GM23248 (cell line): ENCODE results near the gene SS18L1. TPM values are rescaled to one million over a fixed set of nuclear protein-coding genes. Genes with fewer than 3 reads are reported as not detected.

Source experiments
- DNase-seq: peaks from one replicate; pipeline ENCODE4 v3.0.0-alpha.2; 2015
- H2AFZ ChIP-seq: fragments of 200-600 bp; sonication (generic); 2 replicates; pipeline ENCODE4 v1.6.1; 2016; ENCODE audit warnings: antibody characterized with exemption
- H3F3A ChIP-seq: fragments of 200-600 bp; sonication (generic); 2 replicates; pipeline ENCODE4 v1.6.1; 2016; ENCODE audit warnings: mild to moderate bottlenecking, antibody characterized with exemption, mixed run types; ENCODE audit not compliant: insufficient read depth
- H3K27ac ChIP-seq: fragments of 200-600 bp; sonication (generic); 2 replicates; pipeline ENCODE4 v1.5.1; 2016; ENCODE audit warnings: mild to moderate bottlenecking
- H3K27me3 ChIP-seq: fragments of 200-600 bp; sonication (generic); replicated peaks from 2 replicates; pipeline ENCODE4 v1.6.1; 2016; ENCODE audit warnings: mild to moderate bottlenecking; ENCODE audit not compliant: insufficient read depth
- H3K36me3 ChIP-seq: fragments of 200-600 bp; sonication (generic); 2 replicates; pipeline ENCODE4 v1.6.1; 2016; ENCODE audit warnings: low read depth, mild to moderate bottlenecking
- H3K4me1 ChIP-seq: fragments of 200-600 bp; sonication (generic); 2 replicates; pipeline ENCODE4 v1.6.1; 2016; ENCODE audit warnings: mild to moderate bottlenecking; ENCODE audit not compliant: insufficient read depth
- H3K4me2 ChIP-seq: fragments of 200-600 bp; sonication (generic); one replicate; pipeline ENCODE4 v1.6.1; 2016; ENCODE audit warnings: mild to moderate bottlenecking; ENCODE audit not compliant: unreplicated experiment
- H3K4me3 ChIP-seq: fragments of 200-600 bp; sonication (generic); 2 replicates; pipeline ENCODE4 v1.5.1; 2016; ENCODE audit warnings: mild to moderate bottlenecking
- H3K79me2 ChIP-seq: fragments of 200-600 bp; sonication (generic); 2 replicates; pipeline ENCODE4 v1.6.1; 2016; ENCODE audit warnings: mild to moderate bottlenecking; ENCODE audit not compliant: insufficient read depth
- H3K9ac ChIP-seq: fragments of 200-600 bp; sonication (generic); 2 replicates; pipeline ENCODE4 v1.6.1; 2016; ENCODE audit warnings: mild to moderate bottlenecking
- H3K9me2 ChIP-seq: fragments of 200-600 bp; sonication (generic); 2 replicates; pipeline ENCODE4 v1.6.1; 2016; ENCODE audit warnings: mixed run types, mild to moderate bottlenecking, moderate library complexity; ENCODE audit not compliant: insufficient read depth
- H3K9me3 ChIP-seq: fragments of 200-600 bp; sonication (generic); one replicate; pipeline ENCODE4 v1.6.1; 2017; ENCODE audit warnings: low read depth
- H4K20me1 ChIP-seq: fragments of 200-600 bp; sonication (generic); 2 replicates; pipeline ENCODE4 v1.6.0; 2016; ENCODE audit not compliant: insufficient read depth
- EZH2 ChIP-seq: fragments of 200-600 bp; sonication (generic); IDR thresholded peaks from 2 replicates; pipeline ENCODE4 v1.6.1; 2018; ENCODE audit warnings: antibody characterized with exemption, mild to moderate bottlenecking; ENCODE audit not compliant: insufficient read depth, poor library complexity, severe bottlenecking
- EZH2phosphoT487 ChIP-seq: fragments of 200-600 bp; sonication (generic); IDR thresholded peaks from 2 replicates; pipeline ENCODE4 v1.6.1; 2018; ENCODE audit warnings: antibody characterized with exemption, moderate library complexity, mild to moderate bottlenecking, low read depth; ENCODE audit not compliant: insufficient read depth
- WGBS, 2 experiments: methylation state at CpG; one replicate each; pipeline ENCODE4 v1.1.6; 2015 to 2017; ENCODE audit warnings: low lambda C conversion rate in 2 of 2, low coverage in 1 of 2; ENCODE audit errors: missing lambda C conversion rate in 2 of 2; 5-methylcytosine and 5-hydroxymethylcytosine counted together
- in situ Hi-C: fragments of 300-500 bp; cut with MboI; formaldehyde crosslinking; loops from 2 replicates; pipeline ENCODE4 v1.15.0; 2020
- polyA plus RNA-seq: library from polyadenylated mRNA; unstranded; fragments of >200 nt; fragmentation: Nextera tagmentation; extraction: Ambion mirVana; gene quantifications from 2 replicates; pipeline ENCODE4 v1.2.1, GENCODE V29; 2016
- total RNA-seq: library from RNA; depleted of rRNA; stranded (reverse); fragments of >200 nt; shearing (Covaris generic); gene quantifications from 2 replicates; pipeline ENCODE4 v1.2.3, GENCODE V29; 2014

Gene SS18L1
- total and polyA plus RNA-seq, 2 experiments from 2014 or later, result 2.3 to 8.8 TPM

GRCh38 chr20:62141043-62141396, 2.5 kb upstream of the SS18L1 start:
- peaks cover 52% of the 10 kb centered on the region for H3F3A ChIP-seq
- TF ChIP-seq EZH2phosphoT487, result no peak
- TF ChIP-seq EZH2, result no peak
- H3K9ac ChIP-seq, result peak overlapping the region; percentile 94
- peaks cover 15% of the 10 kb centered on the region for H4K20me1 ChIP-seq
- peaks cover 44% of the 10 kb centered on the region for H3K36me3 ChIP-seq
- H3K4me3 ChIP-seq, result peak overlapping the region; percentile 76
- H2AFZ ChIP-seq, result no peak overlapping the region
- H3K4me2 ChIP-seq, result peak overlapping the region; percentile 87
- no peak for DNase-seq
- H3K4me1 ChIP-seq, result peaks cover 24% of the 10 kb centered on the region
- peaks cover 83% of the 10 kb centered on the region for H3K79me2 ChIP-seq
- peak overlapping the region; percentile 79 for H3K27ac ChIP-seq
- no peaks in the 10 kb centered on the region for H3K9me3 ChIP-seq
- in situ Hi-C loops, result no loop called here
- no peaks in the 10 kb centered on the region for H3K9me2 ChIP-seq
- H3K27me3 ChIP-seq, result no peaks in the 10 kb centered on the region
- 81 to 85% methylated on average over 7 of the region's 7 CpGs for WGBS, 2 experiments

- peak overlapping the region; percentile 87 for H3K4me2 ChIP-seq
- peaks cover 38% of the 10 kb centered on the region for H3K36me3 ChIP-seq
- peaks cover 46% of the 10 kb centered on the region for H3F3A ChIP-seq
- H3K9ac ChIP-seq, result peak overlapping the region; percentile 94
- 18% methylated on average over 14 of the region's 14 CpGs for WGBS, 2 experiments
- no peaks in the 10 kb centered on the region for H3K9me3 ChIP-seq
- TF ChIP-seq EZH2phosphoT487 (no peak), EZH2 (no peak)
- peak overlapping the region; percentile 76 for H3K4me3 ChIP-seq
- H4K20me1 ChIP-seq, result peaks cover 15% of the 10 kb centered on the region
- H3K27me3 ChIP-seq, result no peaks in the 10 kb centered on the region
- H2AFZ ChIP-seq, result no peak overlapping the region
- H3K9me2 ChIP-seq, result no peaks in the 10 kb centered on the region
- peaks cover 86% of the 10 kb centered on the region for H3K79me2 ChIP-seq
- peak; percentile 71 for DNase-seq
- H3K27ac ChIP-seq, result peak overlapping the region; percentile 79
- in situ Hi-C loops, result no loop called here
- peaks cover 24% of the 10 kb centered on the region for H3K4me1 ChIP-seq
Observed at GRCh38 chr20:62141397-62142251, 1.9 kb upstream of the SS18L1 start.

GRCh38 chr20:62142252-62143080, 1.1 kb upstream of the SS18L1 start:
- DNase-seq, result peak; percentile 47
- no peaks in the 10 kb centered on the region for H3K27me3 ChIP-seq
- peak overlapping the region; percentile 76 for H3K4me3 ChIP-seq
- H2AFZ ChIP-seq, result no peak overlapping the region
- WGBS, 2 experiments, result 1% methylated on average over 56 to 59 of the region's 71 CpGs
- no peaks in the 10 kb centered on the region for H3K9me3 ChIP-seq
- peak overlapping the region; percentile 79 for H3K27ac ChIP-seq
- H3F3A ChIP-seq, result peaks cover 38% of the 10 kb centered on the region
- peaks cover 30% of the 10 kb centered on the region for H3K36me3 ChIP-seq
- H3K4me1 ChIP-seq, result peaks cover 24% of the 10 kb centered on the region
- H3K4me2 ChIP-seq, result peak overlapping the region; percentile 87
- H4K20me1 ChIP-seq, result peaks cover 15% of the 10 kb centered on the region
- H3K79me2 ChIP-seq, result peaks cover 88% of the 10 kb centered on the region
- H3K9me2 ChIP-seq, result no peaks in the 10 kb centered on the region
- in situ Hi-C loops, result no loop called here
- no peak for TF ChIP-seq EZH2
- TF ChIP-seq EZH2phosphoT487, result no peak
- peak overlapping the region; percentile 94 for H3K9ac ChIP-seq

GRCh38 chr20:62143957-62144825, 622 bp downstream of the SS18L1 start:
- Histone ChIP-seq H4K20me1 (peaks cover 15% of the 10 kb centered on the region), H3K9me3 (no peaks in the 10 kb centered on the region), H3K4me3 (peak overlapping the region; percentile 76), H3K9me2 (no peaks in the 10 kb centered on the region), H3K27me3 (no peaks in the 10 kb centered on the region), H3F3A (peaks cover 31% of the 10 kb centered on the region), H3K4me2 (peak overlapping the region; percentile 92), H3K27ac (peak overlapping the region; percentile 79), H3K36me3 (peaks cover 14% of the 10 kb centered on the region), H3K79me2 (peaks cover 88% of the 10 kb centered on the region), H3K4me1 (peaks cover 24% of the 10 kb centered on the region), H3K9ac (peak overlapping the region; percentile 94), H2AFZ (peak overlapping the region; percentile 58)
- TF ChIP-seq EZH2 (no peak), EZH2phosphoT487 (no peak)
- 1% methylated on average over 57 to 94 of the region's 104 CpGs for WGBS, 2 experiments
- in situ Hi-C loops, result no loop called here
- DNase-seq, result peak; percentile 88
